NCI-H446 (cell line): Measurements from ENCODE around the gene MAP2.

ENCODE experiments used
- DNase-seq, 2 experiments: peaks; one replicate each; lab custom pipeline; 2025; lab: John Stamatoyannopoulos, UW

MAP2 gene

GRCh38 chr2:209423562-209424198, at the start of gene MAP2:
MAP2 (plus strand) TSS chr2:209424047; CDS start chr2:209653171, 229,124 bp downstream.
- DNase-seq: peak; percentile 43 to 94

GRCh38 chr2:209376686-209377085, 47.2 kb upstream of the MAP2 start:
- no peak for DNase-seq

GRCh38 chr2:209380293-209380692, 43.6 kb upstream of the MAP2 start:
- no peak for DNase-seq

DNA sequence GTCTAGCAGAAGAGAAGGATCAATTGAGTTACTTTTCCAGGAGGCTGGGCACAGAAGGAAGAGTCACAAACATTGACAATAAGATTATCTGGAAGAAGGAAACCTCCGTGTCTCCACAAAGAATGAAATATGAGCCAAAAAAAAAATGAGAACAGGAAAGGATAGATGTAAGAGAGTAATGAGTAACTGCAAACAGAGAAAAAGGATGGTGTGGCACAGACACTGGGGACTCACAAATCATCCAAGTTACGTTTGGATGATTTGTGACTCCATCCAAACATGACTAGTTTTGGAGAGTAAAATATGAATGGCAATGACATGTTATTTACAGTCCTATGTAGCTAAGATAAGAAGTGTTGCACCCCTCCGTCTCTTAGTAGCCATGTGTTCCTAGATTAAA, 42.8 kb upstream of the MAP2 start:
- no peak for DNase-seq

DNA sequence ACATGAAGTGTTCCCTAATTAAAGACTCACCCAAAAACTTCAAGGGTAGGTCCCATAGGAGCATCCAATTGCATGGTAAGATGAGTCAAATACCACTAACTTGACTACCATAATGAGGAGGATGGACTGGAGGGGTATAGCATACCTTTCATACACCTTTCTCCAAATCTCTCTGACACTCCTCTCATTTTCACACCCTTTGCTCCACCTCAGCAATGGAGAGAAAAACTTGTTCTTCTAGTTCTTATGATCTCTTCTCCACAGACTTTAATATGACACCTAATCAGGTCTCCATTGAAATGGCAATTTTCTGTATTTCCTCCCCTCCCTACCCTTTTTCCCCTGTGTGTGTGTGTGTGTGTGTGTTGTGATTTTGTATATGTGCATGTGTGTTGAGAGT, 41.1 kb upstream of the MAP2 start:
- DNase-seq: no peak

- no peak for DNase-seq
Measured at GRCh38 chr2:209383212-209383611, 40.6 kb upstream of the MAP2 start.

GRCh38 chr2:209387389-209387788, 36.5 kb upstream of the MAP2 start:
- DNase-seq: no peak

DNA sequence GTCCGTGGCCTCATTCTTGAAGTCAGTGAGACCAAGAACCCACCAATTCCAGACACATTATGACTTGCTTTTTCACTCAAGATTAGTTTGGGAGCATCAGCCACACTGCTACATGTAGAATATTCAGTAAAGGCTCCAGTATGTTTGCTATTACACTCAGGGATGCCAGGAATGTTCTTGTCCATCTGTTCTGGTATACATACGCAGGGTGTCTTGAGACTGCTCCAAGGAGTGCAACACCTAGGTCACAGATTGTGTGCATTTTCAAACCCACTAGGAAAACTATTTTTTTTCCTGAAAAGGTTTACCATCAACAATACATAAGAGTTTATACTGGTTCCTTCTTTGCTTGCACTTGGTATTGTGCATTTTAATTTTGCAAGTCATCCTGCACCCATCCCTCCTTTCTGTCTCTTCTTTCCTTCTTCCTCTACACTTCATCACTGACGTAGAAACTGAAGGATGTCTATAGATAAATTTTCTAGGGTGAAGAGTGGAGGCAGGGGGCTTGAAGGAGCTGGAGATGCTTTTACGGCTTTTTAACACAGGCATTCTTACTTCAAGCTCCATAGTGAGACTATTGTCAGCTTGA, 35.3 kb upstream of the MAP2 start:
- DNase-seq: peak in 1 of 2 experiments; percentile 35

GRCh38 chr2:209389171-209389618, 34.7 kb upstream of the MAP2 start:
- peak in 1 of 2 experiments; percentile 8 for DNase-seq

DNA sequence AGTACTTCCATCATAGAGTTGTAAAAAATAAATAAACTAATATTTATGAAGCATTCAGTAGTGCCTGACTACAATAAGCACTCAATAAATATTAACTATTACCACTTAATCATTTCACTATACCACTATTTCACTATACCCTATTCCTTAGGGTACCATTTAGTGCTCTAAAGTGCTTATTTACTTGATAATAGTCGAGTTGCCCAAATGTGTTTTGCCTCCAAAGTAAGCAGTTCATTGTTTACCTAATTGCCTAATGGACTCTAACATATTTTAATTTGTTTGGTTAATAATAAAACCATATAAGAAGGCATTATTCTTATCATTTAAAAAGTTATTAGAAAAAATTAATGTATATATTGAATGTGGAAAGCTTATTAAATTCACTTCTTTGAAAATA, 33.0 kb upstream of the MAP2 start:
- no peak for DNase-seq

DNA sequence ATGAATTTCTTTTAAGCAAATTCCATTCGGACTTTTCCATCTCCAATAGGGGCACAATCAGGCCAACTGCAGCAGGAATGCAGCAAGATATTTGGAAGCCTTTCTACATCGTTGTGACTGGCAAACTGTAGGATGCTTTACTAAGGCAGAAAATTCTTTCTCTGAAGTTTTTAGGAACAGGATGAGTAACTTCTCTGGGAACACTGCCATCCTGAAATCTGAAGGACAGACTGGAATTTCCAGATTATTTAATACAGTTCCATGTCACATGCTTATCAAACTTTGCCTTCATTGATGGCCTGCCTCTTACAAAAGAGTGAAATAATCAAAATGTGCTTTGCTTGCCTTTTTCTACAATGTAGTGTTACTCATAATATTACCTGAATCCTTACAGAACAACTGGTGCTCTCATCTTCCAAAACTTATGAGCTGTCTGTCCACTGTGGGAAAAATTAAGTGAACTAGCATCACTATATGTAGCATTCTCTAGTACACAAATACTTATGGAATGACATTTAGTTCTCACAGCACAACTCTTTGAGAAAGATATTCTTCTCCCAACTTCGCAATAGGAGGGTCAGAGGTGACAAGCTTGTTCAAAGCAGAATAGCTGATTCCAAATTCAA, 32.0 kb upstream of the MAP2 start:
- peak in 1 of 2 experiments; percentile 22 for DNase-seq

- DNase-seq: no peak
Measured at GRCh38 chr2:209395229-209395628, 28.6 kb upstream of the MAP2 start.

- DNase-seq: no peak
Measured at GRCh38 chr2:209395652-209396051, 28.2 kb upstream of the MAP2 start.

GRCh38 chr2:209398463-209398862, 25.4 kb upstream of the MAP2 start:
- no peak for DNase-seq

- DNase-seq: no peak
Measured at GRCh38 chr2:209401788-209402187, 22.1 kb upstream of the MAP2 start.

DNA sequence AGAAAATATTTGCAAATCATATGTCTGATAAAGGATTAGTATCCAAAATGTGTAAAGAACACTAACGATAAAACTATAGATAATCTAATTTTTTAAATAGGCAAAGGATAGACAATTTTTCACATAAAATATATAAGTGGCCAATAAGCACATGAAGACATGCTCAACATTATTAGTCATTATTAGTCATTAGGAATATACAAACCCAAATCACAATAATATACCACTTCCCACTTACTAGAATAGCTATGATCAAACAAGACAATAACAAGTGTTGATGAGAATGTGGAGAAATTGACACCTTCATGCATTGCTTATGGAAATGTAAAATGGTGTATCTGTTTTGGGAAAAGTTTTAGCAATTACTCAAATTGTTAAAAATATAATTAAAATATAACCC, 12.6 kb upstream of the MAP2 start:
- no peak for DNase-seq

GRCh38 chr2:209411718-209412117, 12.1 kb upstream of the MAP2 start:
- DNase-seq: no peak

DNA sequence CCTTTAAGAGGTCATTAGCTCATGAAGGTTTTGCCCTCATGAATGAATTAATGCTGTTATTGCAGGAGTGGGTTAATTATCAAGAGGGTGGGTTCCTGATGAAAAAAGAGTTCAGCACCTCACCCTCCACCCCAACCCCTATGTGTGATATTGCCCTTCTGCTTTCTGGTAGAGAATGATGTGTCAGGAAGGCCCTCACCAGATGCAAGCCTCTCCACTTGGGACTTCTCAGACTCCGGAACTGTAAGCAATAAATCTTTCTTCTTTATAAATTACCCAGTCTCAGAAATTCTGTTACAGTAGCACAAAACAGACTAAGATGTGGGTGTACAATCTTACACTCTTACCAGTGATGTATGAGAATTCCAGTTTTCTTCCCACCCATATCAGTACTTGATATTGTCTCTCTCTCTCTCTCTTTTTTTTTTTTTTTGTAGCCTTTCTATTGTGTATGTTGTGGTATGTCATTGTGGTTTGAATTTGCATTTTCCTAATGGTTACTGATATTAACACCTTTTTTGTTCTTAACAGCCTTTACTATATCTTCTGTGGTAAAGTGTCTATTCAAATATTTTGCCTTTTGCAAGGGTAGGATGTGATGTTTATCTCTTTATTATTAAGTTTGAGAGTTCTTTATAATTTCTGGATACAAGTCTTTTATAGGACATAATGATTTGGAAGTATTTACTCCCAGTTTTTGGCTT, 10.4 kb upstream of the MAP2 start:
- no peak for DNase-seq

DNA sequence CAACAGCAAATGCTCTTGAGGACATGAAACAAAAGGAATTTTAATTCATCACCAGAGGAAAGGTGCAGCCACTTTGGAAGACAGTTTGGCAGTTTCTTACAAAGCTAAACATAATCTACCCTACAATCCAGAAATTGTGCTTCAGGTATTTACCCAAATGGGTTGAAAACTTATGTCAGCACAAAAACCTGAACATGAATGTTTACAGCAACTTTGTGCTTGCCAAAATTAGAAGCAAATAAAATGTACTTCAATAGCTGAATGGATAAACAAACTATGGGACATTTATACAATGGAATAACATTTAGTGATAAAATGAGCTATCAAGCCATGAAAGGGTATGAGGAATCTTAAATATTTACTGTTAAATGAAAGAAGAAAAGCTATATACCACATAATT, 6.9 kb upstream of the MAP2 start:
- no peak for DNase-seq

GRCh38 chr2:209422191-209422754, 1.6 kb upstream of the MAP2 start:
- no peak for DNase-seq

- no peak for DNase-seq
Measured at GRCh38 chr2:209424199-209424701, 403 bp downstream of the MAP2 start.

DNA sequence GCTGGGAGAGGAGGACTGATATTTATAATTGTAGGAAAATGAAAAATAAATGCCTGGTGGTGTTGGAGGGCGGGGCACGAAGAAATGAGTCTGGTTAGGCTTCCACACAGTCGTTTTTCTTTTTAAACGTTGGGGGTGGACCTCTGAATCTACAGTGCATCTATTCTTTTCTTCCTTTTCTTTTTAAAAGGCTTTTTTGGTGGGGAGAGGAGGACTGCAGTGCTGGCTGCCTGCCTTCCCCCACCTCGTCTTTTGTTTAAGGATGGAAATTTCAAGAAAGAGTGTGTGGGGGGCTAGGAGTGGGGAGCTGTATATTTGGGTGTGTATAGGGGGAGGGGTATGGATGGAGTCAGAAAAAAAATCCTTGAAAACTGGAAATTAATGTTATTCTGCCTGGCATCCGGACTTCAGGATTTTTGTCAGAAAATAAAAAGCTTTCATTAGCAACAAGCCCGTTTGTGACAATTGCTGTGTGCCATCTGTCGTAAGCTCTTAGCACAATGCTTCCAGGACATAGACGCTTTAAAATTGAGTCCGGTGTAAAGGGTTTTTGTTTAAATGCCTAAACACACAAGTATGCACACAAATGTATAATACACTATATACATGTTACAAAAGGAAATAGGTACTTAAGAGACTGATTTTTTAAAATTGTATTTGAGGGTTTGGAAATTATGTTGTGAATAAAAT, 1.1 kb downstream of the MAP2 start:
- DNase-seq: peak in 1 of 2 experiments; percentile 35
